Mucosa of rectum (tissue), 2 donors: ENCODE data around the gene VRK1.

ENCODE experiments used
- H3K27ac ChIP-seq, 2 donors: one replicate each; pipeline ENCODE4 v1.7.0; 2013; ENCODE audit warnings: inconsistent platforms in 2 of 2, low read depth in 2 of 2, low read length in 2 of 2
- H3K27me3 ChIP-seq, 2 donors: one replicate each; pipeline ENCODE4 v1.7.0; 2013; ENCODE audit warnings: low read length in 2 of 2; ENCODE audit not compliant: control insufficient read depth in 2 of 2, insufficient read depth in 2 of 2
- H3K36me3 ChIP-seq, 2 donors: one replicate each; pipeline ENCODE4 v1.7.0; 2013; ENCODE audit warnings: low read length in 2 of 2; ENCODE audit not compliant: control insufficient read depth in 2 of 2, insufficient read depth in 2 of 2
- H3K4me1 ChIP-seq, 2 donors: one replicate each; pipeline ENCODE4 v1.7.0; 2013; ENCODE audit warnings: low read length in 2 of 2, mild to moderate bottlenecking in 1 of 2; ENCODE audit not compliant: control insufficient read depth in 2 of 2, insufficient read depth in 2 of 2
- H3K4me3 ChIP-seq, 2 donors: one replicate each; pipeline ENCODE4 v1.7.0; 2013; ENCODE audit warnings: low read length in 2 of 2
- H3K9ac ChIP-seq, 2 donors: one replicate each; pipeline ENCODE4 v1.7.0; 2013; ENCODE audit warnings: low read length in 2 of 2, low read depth in 1 of 2, mild to moderate bottlenecking in 1 of 2
- H3K9me3 ChIP-seq, 2 donors: one replicate each; pipeline ENCODE4 v1.7.0; 2013; ENCODE audit warnings: low read length in 2 of 2; ENCODE audit not compliant: control insufficient read depth in 2 of 2
- donor health status: healthy.
- donor health status: Normal muscosa, but diverticular disease.

Gene VRK1, protein sequence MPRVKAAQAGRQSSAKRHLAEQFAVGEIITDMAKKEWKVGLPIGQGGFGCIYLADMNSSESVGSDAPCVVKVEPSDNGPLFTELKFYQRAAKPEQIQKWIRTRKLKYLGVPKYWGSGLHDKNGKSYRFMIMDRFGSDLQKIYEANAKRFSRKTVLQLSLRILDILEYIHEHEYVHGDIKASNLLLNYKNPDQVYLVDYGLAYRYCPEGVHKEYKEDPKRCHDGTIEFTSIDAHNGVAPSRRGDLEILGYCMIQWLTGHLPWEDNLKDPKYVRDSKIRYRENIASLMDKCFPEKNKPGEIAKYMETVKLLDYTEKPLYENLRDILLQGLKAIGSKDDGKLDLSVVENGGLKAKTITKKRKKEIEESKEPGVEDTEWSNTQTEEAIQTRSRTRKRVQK

GRCh38 chr14:96796851-96797581 is at the start of gene VRK1:
VRK1 (plus strand) TSS chr14:96797382; CDS start chr14:96833472, 36,090 bp downstream.
- Histone ChIP-seq H3K36me3 (no peaks in the 10 kb centered on the region), H3K9ac (peak within 1 kb of the TSS; percentile 48 to 66), H3K27ac (peak within 1 kb of the TSS in 1 of 2 donors; percentile 63), H3K4me1 (peaks cover 6% of the 10 kb centered on the region in 2 donors), H3K27me3 (peaks cover 0 to 3% of the 10 kb centered on the region in 2 donors), H3K4me3 (peak within 1 kb of the TSS; percentile 74 to 85), H3K9me3 (no peaks in the 10 kb centered on the region)

GRCh38 chr14:96747608-96748007 is 49.6 kb upstream of the VRK1 start:
- Histone ChIP-seq H3K4me3 (no peak overlapping the region), H3K27ac (no peak overlapping the region), H3K36me3 (no peaks in the 10 kb centered on the region), H3K4me1 (no peaks in the 10 kb centered on the region), H3K27me3 (peaks cover 3 to 10% of the 10 kb centered on the region in 2 donors), H3K9ac (no peak overlapping the region), H3K9me3 (no peaks in the 10 kb centered on the region)

- no peak overlapping the region for H3K9ac ChIP-seq
- H3K9me3 ChIP-seq, result no peaks in the 10 kb centered on the region
- no peak overlapping the region for H3K4me3 ChIP-seq
- no peak overlapping the region for H3K27ac ChIP-seq
- H3K4me1 ChIP-seq, result no peaks in the 10 kb centered on the region
- no peaks in the 10 kb centered on the region for H3K36me3 ChIP-seq
- peaks cover 3 to 10% of the 10 kb centered on the region in 2 donors for H3K27me3 ChIP-seq
These were observed 48.8 kb upstream of the VRK1 start for GRCh38 chr14:96748362-96748761.

GRCh38 chr14:96751505-96751904 is 45.7 kb upstream of the VRK1 start:
- H3K9me3 ChIP-seq, result no peaks in the 10 kb centered on the region
- no peak overlapping the region for H3K27ac ChIP-seq
- no peaks in the 10 kb centered on the region for H3K27me3 ChIP-seq
- no peak overlapping the region for H3K9ac ChIP-seq
- no peaks in the 10 kb centered on the region for H3K4me1 ChIP-seq
- H3K4me3 ChIP-seq, result no peak overlapping the region
- no peaks in the 10 kb centered on the region for H3K36me3 ChIP-seq

GRCh38 chr14:96752125-96752524 is 45.1 kb upstream of the VRK1 start:
- Histone ChIP-seq H3K36me3 (no peaks in the 10 kb centered on the region), H3K4me3 (no peak overlapping the region), H3K27me3 (no peaks in the 10 kb centered on the region), H3K27ac (no peak overlapping the region), H3K4me1 (no peaks in the 10 kb centered on the region), H3K9me3 (no peaks in the 10 kb centered on the region), H3K9ac (no peak overlapping the region)

- H3K27me3 ChIP-seq, result no peaks in the 10 kb centered on the region
- H3K4me1 ChIP-seq, result no peaks in the 10 kb centered on the region
- H3K36me3 ChIP-seq, result no peaks in the 10 kb centered on the region
- H3K9me3 ChIP-seq, result no peaks in the 10 kb centered on the region
- no peak overlapping the region for H3K4me3 ChIP-seq
- H3K9ac ChIP-seq, result no peak overlapping the region
- H3K27ac ChIP-seq, result no peak overlapping the region
These were observed 44.6 kb upstream of the VRK1 start for GRCh38 chr14:96752594-96752993.

DNA sequence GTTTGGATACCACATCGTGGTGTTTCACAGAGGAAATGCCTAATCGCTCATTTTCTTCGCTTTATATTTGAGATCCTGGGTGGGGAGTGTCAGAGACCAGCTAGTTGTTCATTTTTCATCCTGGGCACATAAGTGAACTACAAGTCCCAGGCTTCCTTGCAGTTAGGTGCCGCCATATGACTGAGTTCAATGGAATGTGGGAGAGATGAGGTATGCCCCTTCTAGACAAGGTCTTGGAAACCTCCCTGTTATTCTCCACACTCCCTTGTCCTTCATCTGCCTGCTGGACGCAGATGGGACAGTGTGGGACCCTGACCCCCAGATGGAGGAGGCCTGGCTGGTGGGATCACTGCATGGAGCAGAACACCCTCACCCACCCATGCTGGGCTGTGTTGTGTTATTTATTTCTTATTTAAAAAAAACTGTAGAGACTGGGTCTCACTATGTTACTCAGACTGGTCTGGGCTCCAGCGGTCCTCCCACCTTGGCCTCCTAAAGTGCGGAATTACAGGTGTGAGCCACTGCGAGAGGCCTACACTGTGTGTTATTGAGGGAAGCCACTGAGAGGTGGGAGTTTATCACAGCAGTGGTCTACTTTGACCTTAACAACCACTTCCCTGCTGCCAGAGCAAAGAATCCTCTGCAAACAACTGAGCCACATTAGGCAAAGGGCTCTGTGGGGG is 42.9 kb upstream of the VRK1 start:
- Histone ChIP-seq H3K27me3 (peaks cover 0 to 2% of the 10 kb centered on the region in 2 donors), H3K9ac (no peak overlapping the region), H3K27ac (no peak overlapping the region), H3K36me3 (no peaks in the 10 kb centered on the region), H3K4me1 (no peaks in the 10 kb centered on the region), H3K4me3 (no peak overlapping the region), H3K9me3 (no peaks in the 10 kb centered on the region)

GRCh38 chr14:96754845-96755184 is 42.4 kb upstream of the VRK1 start:
- Histone ChIP-seq H3K4me3 (no peak overlapping the region), H3K9ac (no peak overlapping the region), H3K27me3 (peaks cover 0 to 3% of the 10 kb centered on the region in 2 donors)

GRCh38 chr14:96756745-96757144 is 40.4 kb upstream of the VRK1 start:
- no peak overlapping the region for H3K27ac ChIP-seq
- H3K4me3 ChIP-seq, result no peak overlapping the region
- peaks cover 0 to 3% of the 10 kb centered on the region in 2 donors for H3K27me3 ChIP-seq
- H3K4me1 ChIP-seq, result no peaks in the 10 kb centered on the region
- no peaks in the 10 kb centered on the region for H3K9me3 ChIP-seq
- no peaks in the 10 kb centered on the region for H3K36me3 ChIP-seq
- H3K9ac ChIP-seq, result no peak overlapping the region

More at GRCh38 chr14:96754845-96755184, 42.4 kb upstream of the VRK1 start:
- no peaks in the 10 kb centered on the region for H3K4me1 ChIP-seq
- no peaks in the 10 kb centered on the region for H3K36me3 ChIP-seq
- H3K9me3 ChIP-seq, result no peaks in the 10 kb centered on the region
- H3K27ac ChIP-seq, result no peak overlapping the region

DNA sequence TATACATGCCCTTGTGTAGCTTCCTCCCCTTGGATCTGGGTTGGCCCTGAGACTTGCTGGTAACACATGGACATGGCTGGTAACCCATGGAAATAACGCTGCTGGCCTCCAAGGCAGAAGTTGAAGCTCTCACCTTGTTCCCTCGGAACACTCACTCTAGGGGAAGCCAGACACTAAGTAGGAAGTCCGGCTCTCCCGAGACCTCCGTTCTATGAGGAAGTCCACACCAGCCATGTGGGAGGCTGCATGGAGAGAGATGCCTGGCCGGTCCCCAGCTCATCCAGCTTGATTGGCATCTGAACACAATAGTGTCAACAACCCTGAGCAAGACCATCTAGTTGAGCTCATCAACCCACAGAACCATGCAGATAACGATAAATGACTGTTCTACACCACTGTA is 39.7 kb upstream of the VRK1 start:
- H3K36me3 ChIP-seq, result no peaks in the 10 kb centered on the region
- H3K9ac ChIP-seq, result no peak overlapping the region
- no peaks in the 10 kb centered on the region for H3K9me3 ChIP-seq
- no peaks in the 10 kb centered on the region for H3K4me1 ChIP-seq
- no peak overlapping the region for H3K4me3 ChIP-seq
- H3K27me3 ChIP-seq, result peaks cover 0 to 3% of the 10 kb centered on the region in 2 donors
- no peak overlapping the region for H3K27ac ChIP-seq
